NCI-H2107 treated with DMSO at 0.1 percent for 48 hours (cell line): ENCODE data around the gene LY9.
"Not testable (repeated sequence)": the region's sequence is repeated elsewhere in the genome, so short reads cannot be mapped to it uniquely, and the experiment has no call there.

ENCODE experiments used
- DNase-seq: peaks from one replicate; lab custom pipeline; 2025; ENCODE audit not compliant: unreplicated experiment; lab: John Stamatoyannopoulos, UW

LY9 gene

DNA sequence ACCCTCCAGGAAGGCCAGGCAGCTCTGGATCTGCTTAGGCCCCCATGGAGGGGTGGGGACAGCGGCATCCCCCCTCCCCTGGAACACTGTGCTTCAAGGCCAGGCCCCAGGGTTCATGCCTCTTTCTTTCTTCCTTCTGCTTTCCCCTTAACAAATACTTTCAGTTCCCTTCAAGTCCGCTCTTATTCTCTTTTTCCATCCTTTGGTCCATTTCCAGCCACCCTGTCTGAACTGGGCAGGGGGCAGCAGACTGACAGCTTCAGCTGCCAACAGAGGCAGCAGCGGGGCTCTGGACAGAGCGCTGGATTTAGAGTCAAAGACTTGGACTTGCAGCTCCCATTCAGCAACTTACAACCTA, 67.8 kb downstream of the LY9 start:
- no peak for DNase-seq

DNA sequence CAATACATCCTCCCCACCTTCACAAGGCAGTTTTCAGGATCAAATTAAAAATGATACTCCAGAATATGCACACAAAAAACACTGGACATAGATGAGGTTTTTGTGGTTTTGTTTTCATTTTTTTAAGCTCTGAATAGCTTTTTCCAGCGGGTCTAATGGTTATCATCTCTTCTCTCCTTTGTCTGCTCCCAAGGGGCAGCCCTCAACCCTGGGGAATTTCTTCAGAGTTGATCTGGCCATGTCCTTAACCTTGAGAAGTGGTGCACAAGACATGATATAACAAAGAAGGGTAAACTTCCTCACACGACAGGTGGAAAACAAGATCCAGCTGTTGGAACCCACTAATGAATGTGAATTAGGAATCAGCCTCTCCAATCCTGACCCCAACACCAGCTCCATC, 68.2 kb downstream of the LY9 start:
- DNase-seq: no peak

DNA sequence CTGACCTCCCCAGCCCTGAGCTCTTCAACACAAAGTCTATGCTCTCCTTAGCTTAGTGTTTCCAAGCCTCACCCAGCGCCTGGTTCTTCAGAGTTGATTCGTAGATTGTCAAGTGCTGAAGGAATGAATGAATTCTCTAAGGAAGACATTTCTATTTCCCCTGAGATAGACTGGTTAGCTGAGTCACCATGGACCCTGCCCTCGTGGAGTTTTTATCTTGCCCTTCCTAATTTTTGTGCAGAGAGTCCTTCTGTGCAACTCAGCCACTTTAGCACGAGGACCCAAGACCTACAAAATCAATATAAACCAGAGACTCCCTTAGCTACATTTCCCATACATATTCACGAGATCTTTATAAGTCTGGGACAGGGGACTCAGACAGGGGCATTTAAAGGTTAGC, 69.4 kb downstream of the LY9 start:
- DNase-seq: no peak

DNA sequence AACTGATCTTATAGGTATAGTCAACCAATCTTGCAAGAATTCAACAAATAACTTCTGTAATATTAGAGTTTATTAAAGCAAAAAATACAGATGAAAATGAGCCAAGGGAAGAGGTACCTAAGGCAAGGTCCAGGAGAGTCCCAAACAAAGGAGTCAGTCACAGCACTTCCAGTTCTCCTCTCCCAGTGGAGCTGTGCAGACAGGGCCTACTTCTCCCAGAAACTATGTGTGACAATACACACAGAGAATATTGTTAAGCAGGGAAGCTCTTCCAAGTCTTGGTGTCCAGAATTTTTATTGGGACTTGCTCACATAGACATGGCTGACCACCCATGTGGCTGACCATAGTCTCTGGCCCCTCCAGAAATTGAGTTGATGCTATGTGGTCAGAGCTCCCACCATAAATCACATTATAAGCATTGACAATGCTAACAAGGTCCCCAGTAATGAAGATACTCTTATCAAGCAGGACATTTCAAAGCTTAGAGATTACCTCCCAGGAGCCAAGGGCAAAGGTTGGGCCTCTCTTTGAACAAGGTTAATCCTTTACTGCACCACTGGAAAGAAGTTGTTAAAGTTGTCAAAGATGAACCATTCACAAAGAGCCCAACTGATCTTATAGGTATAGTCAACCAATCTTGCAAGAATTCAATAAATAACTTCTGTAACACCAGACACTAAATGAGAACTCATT, 70.2 kb downstream of the LY9 start:
- DNase-seq: no peak

DNA sequence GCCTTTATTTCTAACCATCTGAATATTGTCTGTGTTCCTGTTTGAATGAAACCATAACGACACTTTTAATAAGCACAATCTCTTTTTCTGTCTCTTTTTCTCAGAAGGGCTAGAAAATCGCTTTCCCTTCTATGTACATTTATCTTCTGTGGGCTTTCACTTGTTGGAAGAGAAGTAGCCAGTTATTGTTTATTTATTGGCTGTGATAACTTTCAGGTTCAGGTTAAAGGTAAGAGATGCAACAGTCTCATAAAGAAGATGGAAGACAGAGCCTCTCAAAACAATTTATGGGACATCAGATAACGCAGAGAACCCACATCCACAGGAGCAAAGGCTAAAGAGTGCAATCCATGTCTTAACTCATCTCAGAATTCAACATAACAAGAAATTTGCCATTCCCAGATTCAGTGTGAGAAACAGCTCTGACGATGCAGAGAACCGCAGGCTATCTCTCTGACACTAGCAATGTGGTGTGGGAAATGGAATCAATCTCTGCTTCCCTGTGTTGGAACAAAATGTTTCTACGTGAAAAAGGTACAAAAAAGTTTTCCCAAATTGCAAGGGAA, 70.8 kb downstream of the LY9 start:
- no peak for DNase-seq

DNA sequence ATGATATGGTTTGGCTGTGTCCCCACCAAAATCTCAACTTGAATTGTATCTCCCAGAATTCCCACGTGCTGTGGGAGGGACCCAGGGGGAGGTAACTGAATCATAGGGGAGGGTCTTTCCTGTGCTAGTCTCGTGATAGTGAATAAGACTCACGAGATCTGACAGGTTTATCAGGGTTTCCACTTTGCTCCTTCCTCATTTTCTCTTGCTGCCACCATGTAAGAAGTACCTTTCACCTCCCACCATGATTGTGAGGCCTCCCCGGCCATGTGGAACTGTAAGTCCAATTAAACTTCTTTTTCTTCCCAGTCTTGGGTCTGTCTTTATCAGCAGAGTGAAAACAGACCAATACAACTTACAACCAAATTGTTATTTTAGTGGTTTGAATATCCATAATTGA, 71.7 kb downstream of the LY9 start:
- not testable (repeated sequence) for DNase-seq

DNA sequence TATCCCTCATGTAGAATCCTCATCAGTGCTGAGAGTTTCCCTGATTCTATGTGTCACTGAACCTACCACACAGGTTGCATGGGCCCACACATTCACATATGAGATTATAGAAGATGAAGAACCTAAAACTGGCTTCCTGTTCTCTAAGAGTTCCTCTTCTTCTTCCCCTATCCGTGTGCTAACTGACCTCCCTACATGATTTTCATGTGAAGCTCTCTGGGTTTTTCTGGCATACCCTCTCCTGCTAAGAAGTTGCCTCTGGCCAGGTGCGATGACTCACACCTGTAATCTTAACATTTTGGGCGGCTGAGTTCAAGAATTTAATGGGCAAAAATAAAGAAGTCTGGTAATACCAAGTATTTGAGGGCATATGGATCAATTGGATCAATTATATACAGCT, 72.2 kb downstream of the LY9 start:
- DNase-seq: no peak

DNA sequence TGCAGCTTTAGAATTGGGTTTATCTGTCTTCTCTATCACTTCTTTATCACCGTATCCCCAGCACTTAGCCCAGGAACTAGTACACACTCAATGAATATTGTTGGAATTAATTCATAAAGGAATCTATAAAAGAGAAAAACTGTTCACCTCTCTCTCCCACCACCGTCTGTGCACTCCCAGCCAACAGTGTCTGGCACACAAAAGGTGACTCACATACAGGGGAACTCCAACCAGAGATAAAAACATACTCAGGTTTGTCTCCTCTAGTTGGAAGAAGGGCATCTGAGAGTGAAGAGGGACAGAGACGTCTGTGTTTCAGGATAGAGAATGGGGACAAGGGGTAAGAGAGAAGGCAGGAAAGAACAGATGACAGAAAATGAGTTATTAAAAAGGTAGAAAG, 79.0 kb downstream of the LY9 start:
- DNase-seq: no peak

DNA sequence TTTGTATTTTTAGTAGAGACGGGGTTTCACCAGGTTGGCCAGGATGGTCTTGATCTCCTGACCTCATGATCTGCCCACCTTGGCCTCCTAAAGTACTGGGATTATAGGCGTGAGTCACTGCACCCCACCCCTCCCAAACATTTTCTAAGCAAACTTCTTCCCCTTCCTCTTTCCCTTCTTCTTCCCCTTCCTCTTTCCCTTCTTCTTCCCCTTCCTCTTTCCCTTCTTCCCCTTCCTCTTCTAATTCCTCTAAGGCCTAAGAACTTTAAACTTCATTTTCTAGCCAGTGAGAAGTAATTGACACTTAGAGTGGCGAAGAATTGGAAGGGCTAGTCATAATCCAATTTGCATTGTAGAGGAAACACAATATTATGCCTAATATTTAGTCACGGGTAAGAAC, 79.6 kb downstream of the LY9 start:
- DNase-seq: not testable (repeated sequence)

DNA sequence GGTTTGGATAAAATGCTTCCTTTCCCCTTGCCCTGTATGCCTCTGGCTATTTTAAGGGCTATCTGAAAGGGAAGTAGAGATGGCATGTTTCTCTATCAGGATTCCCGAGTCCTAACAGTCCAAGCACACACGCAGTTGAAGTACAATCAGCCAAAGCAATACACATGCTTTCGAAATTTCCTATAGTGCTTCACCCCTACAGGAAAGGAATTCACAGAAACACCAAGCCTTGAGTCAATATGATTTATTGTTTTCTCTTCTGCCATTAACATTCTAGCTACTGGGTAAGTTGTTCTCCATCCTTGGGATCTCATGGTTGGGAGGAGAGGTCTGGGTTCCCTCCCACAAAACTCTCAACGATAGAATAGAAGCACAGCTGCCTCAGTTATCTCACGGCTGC, 80.3 kb downstream of the LY9 start:
- no peak for DNase-seq

DNA sequence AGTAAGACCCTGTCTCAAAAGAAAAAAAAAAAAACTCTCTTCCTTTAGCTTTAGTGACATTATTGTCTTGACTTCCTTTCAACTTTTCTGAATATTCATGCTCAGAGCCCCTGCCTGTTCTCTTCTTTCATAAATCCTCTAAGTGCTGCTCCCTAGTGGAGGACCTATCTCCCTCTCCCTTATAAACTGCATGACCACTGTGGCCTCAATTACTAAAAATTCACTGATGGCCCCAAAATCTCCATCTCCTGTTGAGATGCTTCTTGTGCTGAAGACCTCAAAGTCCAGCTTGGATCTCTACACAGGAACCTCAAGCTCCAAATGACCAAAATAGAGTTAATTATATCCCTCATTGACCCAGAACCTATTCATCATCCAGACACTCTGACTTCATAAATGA, 81.2 kb downstream of the LY9 start:
- no peak for DNase-seq
